AG04450 (cell line): ENCODE results near the gene SCP2. TPM values are rescaled to one million over a fixed set of nuclear protein-coding genes. Genes with fewer than 3 reads are reported as not detected.

Experiments
- CTCF ChIA-PET: fragments of 300-600, 350-600 bp; formaldehyde crosslinking; extraction: SDS; loops from one replicate; lab custom pipeline; 2022; ENCODE audit warnings: antibody characterized with exemption, inconsistent platforms; lab: Charles Lee
- POLR2A ChIA-PET: fragments of 350-600 bp; formaldehyde crosslinking; extraction: SDS; loops from one replicate; lab custom pipeline; 2021; ENCODE audit warnings: antibody characterized with exemption, inconsistent platforms; lab: Yijun Ruan, JAX
- DNase-seq: peaks from one replicate; pipeline ENCODE4 v3.0.0-alpha.2; 2011; ENCODE audit warnings: low read depth, low spot score
- H3K27ac ChIP-seq: one replicate; pipeline ENCODE4 v1.5.1; 2012; ENCODE audit warnings: low read depth, low read length, control low read depth
- H3K27me3 ChIP-seq: one replicate; pipeline ENCODE4 v1.6.0; 2012; ENCODE audit warnings: low read length; ENCODE audit not compliant: control insufficient read depth, insufficient read depth
- H3K4me3 ChIP-seq: 2 replicates; pipeline ENCODE4 v1.5.1; 2011; ENCODE audit warnings: mild to moderate bottlenecking, low read depth, low read length, control low read depth
- H3K9me3 ChIP-seq: 2 replicates; pipeline ENCODE4 v1.5.1; 2012; ENCODE audit warnings: low read length; ENCODE audit not compliant: control insufficient read depth, insufficient read depth
- polyA plus RNA-seq: library from polyadenylated mRNA; depleted of rRNA; stranded (reverse); fragments of >200 nt; gene quantifications from 2 replicates; pipeline ENCODE4 v1.2.3, GENCODE V29; 2011
- TF ChIP-seq, protein P1 (sequence below): IDR thresholded peaks from 2 replicates; pipeline ENCODE4 v1.5.1; 2011; ENCODE audit warnings: low read depth, low read length, control low read depth, inconsistent platforms

Gene SCP2
- polyA plus RNA-seq, 1 experiment, result 278 TPM

DNA sequence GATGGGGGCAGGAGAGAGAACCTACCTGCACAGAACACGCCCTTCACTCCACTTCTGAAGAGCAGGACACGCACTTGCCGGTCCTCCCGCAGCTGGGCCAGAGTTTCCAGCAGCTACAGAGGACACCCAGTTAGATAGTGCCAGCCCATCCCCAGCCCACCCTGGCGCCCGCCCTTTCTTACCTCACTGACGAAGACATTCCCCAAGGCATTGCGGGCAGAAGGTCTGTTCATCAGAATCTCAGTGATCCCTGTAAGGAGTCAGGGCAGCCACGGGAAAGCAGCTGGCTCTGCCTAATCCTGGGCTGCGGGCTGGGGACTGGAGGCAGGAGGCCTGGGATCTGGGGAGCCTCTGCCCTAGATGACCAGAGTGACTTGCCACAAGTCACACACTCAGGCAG is 15.5 kb upstream of the SCP2 start:
- TF ChIP-seq, protein P1, sequence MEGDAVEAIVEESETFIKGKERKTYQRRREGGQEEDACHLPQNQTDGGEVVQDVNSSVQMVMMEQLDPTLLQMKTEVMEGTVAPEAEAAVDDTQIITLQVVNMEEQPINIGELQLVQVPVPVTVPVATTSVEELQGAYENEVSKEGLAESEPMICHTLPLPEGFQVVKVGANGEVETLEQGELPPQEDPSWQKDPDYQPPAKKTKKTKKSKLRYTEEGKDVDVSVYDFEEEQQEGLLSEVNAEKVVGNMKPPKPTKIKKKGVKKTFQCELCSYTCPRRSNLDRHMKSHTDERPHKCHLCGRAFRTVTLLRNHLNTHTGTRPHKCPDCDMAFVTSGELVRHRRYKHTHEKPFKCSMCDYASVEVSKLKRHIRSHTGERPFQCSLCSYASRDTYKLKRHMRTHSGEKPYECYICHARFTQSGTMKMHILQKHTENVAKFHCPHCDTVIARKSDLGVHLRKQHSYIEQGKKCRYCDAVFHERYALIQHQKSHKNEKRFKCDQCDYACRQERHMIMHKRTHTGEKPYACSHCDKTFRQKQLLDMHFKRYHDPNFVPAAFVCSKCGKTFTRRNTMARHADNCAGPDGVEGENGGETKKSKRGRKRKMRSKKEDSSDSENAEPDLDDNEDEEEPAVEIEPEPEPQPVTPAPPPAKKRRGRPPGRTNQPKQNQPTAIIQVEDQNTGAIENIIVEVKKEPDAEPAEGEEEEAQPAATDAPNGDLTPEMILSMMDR, result no peak
- DNase-seq, result no peak
- Histone ChIP-seq H3K9me3 (no peaks in the 10 kb centered on the region), H3K27me3 (no peaks in the 10 kb centered on the region), H3K27ac (no peak overlapping the region), H3K4me3 (no peak overlapping the region)
- CTCF ChIA-PET, result no interaction called here
- POLR2A ChIA-PET, result no interaction called here

DNA sequence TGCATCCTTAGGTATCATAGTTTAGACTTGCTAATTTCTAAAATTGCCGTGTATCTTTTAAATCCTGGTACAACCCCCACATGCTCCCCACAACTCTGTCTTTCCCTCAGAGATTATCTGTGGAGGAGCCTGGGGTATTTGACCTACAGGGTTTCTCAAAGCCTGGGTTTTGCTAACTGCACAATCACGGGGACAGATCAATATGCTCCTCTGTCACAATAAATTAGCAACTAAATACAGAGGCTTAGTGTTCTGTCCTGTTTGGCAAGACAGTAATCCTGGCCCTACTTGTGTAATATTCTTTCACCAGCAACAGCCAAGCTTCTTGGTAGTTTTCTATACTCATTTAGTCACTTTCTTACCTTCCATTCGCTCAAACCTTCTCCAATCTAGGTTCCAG is 14.1 kb upstream of the SCP2 start:
- H3K4me3 ChIP-seq, result no peak overlapping the region
- H3K27ac ChIP-seq, result no peak overlapping the region
- ChIA-PET CTCF (no interaction called here), POLR2A (no interaction called here)
- no peaks in the 10 kb centered on the region for H3K27me3 ChIP-seq
- no peaks in the 10 kb centered on the region for H3K9me3 ChIP-seq
- TF ChIP-seq, protein P1, result no peak
- no peak for DNase-seq

DNA sequence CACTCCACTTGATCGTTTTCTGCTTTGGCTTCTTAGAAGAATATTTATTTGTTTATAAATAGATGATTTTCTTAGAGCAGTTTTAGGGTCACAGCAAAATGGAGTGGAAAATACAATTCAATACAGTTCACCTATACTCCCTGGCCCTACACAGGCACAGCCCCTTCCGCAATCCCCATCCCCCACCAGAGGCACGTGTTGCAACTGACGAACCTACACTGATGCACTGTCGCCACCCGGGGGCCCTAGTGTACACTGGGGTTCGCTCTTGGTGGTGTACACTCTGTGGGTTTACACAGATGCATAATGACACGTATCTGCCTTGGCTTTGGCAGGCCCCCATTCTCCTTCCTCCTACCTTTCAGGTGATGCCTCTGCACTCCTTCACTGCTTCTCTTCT is 13.5 kb upstream of the SCP2 start:
- no peak overlapping the region for H3K27ac ChIP-seq
- H3K27me3 ChIP-seq, result no peaks in the 10 kb centered on the region
- no peak for DNase-seq
- ChIA-PET CTCF (no interaction called here), POLR2A (no interaction called here)
- H3K9me3 ChIP-seq, result no peaks in the 10 kb centered on the region
- TF ChIP-seq, protein P1, result no peak
- no peak overlapping the region for H3K4me3 ChIP-seq

DNA sequence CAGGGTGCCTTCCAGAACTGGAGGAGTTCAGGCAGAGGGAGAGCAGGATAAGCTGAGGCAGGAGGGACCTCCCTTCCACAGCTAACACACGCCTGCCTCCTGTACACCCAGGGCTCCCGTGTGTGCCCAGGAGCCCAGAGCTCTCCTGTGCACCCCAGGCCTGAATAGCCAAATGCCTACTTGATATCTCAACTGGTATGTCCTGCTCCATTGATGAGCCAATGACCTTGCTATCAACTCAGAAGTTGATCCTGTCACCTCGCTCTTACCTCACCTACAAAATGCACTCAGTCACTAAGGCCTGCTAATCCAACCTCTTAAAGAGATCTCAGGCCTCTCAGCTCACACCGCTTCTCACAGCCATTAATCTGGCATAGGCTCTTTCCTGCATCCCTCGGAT is 12.6 kb upstream of the SCP2 start:
- ChIA-PET CTCF (no interaction called here), POLR2A (no interaction called here)
- H3K27ac ChIP-seq, result no peak overlapping the region
- no peak overlapping the region for H3K4me3 ChIP-seq
- TF ChIP-seq, protein P1, result no peak
- no peak for DNase-seq
- H3K9me3 ChIP-seq, result no peaks in the 10 kb centered on the region
- no peaks in the 10 kb centered on the region for H3K27me3 ChIP-seq

DNA sequence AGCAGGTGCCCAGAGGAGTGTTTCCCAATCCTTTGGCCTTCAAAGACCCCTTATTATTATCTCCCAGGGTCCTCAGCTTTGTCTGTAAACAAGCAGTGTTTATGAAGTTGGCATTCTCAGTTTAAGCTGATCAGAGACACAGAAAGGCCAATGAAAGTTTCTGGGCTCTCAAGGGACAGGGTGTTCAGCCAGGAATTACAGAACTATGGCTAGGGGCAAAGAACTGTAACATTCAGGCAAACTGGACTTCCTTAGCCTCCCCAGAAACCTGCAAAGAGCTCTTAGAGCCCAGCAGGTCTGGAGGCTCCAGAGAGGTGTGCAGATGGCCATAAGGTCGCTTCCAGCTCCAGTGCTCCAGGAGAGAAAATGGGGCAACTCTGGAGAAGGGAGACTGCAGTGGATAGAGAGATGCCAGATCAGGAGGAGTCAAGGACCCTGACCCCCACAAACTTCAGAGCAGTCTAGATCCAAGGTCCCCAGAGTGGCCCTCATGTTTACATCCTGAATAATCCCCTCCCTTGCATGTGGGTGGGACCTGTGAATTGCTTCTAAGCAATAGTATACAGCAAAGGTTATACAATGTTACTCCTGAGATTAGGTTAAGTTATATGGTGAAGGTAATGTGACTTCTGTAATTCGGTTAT is 11.7 kb upstream of the SCP2 start:
- TF ChIP-seq, protein P1, result no peak
- no peak overlapping the region for H3K4me3 ChIP-seq
- POLR2A ChIA-PET, result no interaction called here
- CTCF ChIA-PET, result interaction anchor here (0.6 kb wide), 1 partner anchor 12 kb away, joined by 6 read pairs; the partner anchor contains the start of gene SCP2
- no peaks in the 10 kb centered on the region for H3K27me3 ChIP-seq
- H3K9me3 ChIP-seq, result no peaks in the 10 kb centered on the region
- no peak for DNase-seq
- H3K27ac ChIP-seq, result no peak overlapping the region
